ENCODE measurements around the gene HOXC6. TPM values are rescaled to one million over a fixed set of nuclear protein-coding genes. Genes with fewer than 3 reads are reported as not detected.
"Not testable (repeated sequence)": the region's sequence is repeated elsewhere in the genome, so short reads cannot be mapped to it uniquely, and the experiment has no call there.

Gene HOXC6
- total and polyA plus RNA-seq, 2 donors (not counting 3 experiments of a cell fraction or from before 2014, with no cell fraction given): 0.58 to 0.72 TPM

- FAIRE-seq: no peak
- Histone ChIP-seq H3K27me3 (ENCODE audit: control insufficient read depth in 2 of 2, insufficient read depth in 2 of 2, low read length in 2 of 2) (peaks cover 70 to 79% of the 10 kb centered on the region in 2 experiments), H4K20me1 (replicated peaks; ENCODE audit: control insufficient read depth, extremely low read depth, insufficient read depth, low read length) (no peaks in the 10 kb centered on the region), H3K27ac (ENCODE audit: insufficient read depth, low read depth, low read length) (no peak overlapping the region), H3K4me2 (ENCODE audit: insufficient read depth, low read length) (no peak overlapping the region), H3K9me3 (replicated peaks; ENCODE audit: control insufficient read depth, insufficient read depth, low read length) (no peaks in the 10 kb centered on the region), H3K4me3 (replicated peaks in 1 of 3; ENCODE audit: insufficient read depth in 1 of 3, low read depth in 1 of 3, low read length in 3 of 3) (no peak overlapping the region), H3K9ac (replicated peaks; ENCODE audit: extremely low read depth, insufficient read depth, low read length) (no peak overlapping the region), H3K36me3 (ENCODE audit: control insufficient read depth in 2 of 2, extremely low read depth in 1 of 2, insufficient read depth in 2 of 2, low read length in 2 of 2) (no peaks in the 10 kb centered on the region), H3K4me1 (ENCODE audit: control insufficient read depth, extremely low read depth, insufficient read depth, low read length) (no peaks in the 10 kb centered on the region), H3K79me2 (ENCODE audit: control insufficient read depth, insufficient read depth, low read length) (no peaks in the 10 kb centered on the region), H3K9me1 (replicated peaks; ENCODE audit: control insufficient read depth, extremely low read depth, insufficient read depth, low read length) (no peaks in the 10 kb centered on the region), H2AFZ (ENCODE audit: low read depth, low read length) (no peak overlapping the region)
- no peak for DNase-seq (ENCODE audit: low read depth, low spot score)
- ChIA-PET CTCF (interaction anchor here (0.8 to 1.7 kb wide), 4 partner anchors 9 to 35 kb away, joined by 3 to 19 read pairs (median 4); partner anchors contain the start of gene HOXC5), POLR2A (no interaction called here)
- intact Hi-C loops (cut with micrococcal nuclease) (no loop called here), dilution Hi-C loops (cut with MboI; ENCODE audit: extremely low pct_ligation_motif_present, low sequenced_read_pairs) (no loop called here)
- TF ChIP-seq POLR2A (IDR thresholded peaks at IDR 0.05; ENCODE audit: low read depth, low read length) (no peak), CTCF (IDR thresholded peaks at IDR 0.05; ENCODE audit: extremely low read depth in 1 of 2, insufficient read depth in 1 of 2, low read depth in 1 of 2, low read length in 2 of 2) (no peak), MYC (IDR thresholded peaks at IDR 0.05; ENCODE audit: low read depth, low read length) (no peak), POLR2AphosphoS5 (IDR thresholded peaks at IDR 0.05; ENCODE audit: insufficient read depth, low read depth, low read length) (no peak), MAX (IDR thresholded peaks at IDR 0.05; ENCODE audit: insufficient read depth, insufficient read length) (no peak), JUN (IDR thresholded peaks at IDR 0.05; ENCODE audit: borderline replicate concordance, insufficient read depth, insufficient read length, low read depth) (no peak), FOS (IDR thresholded peaks at IDR 0.05; ENCODE audit: borderline replicate concordance, insufficient read depth, low read length) (no peak), EZH2 (IDR thresholded peaks at IDR 0.05; ENCODE audit: borderline replicate concordance, low read depth, low read length, severe bottlenecking) (no peak), GATA2 (IDR thresholded peaks at IDR 0.05; ENCODE audit: insufficient read depth, insufficient read length, low read depth, low read length) (no peak)
- BruUV-seq (replicated peaks): no TSS peak
Measured at GRCh38 chr12:54041097-54041690, 13.0 kb downstream of the HOXC6 start.

GRCh38 chr12:54042033-54042432 lies 13.8 kb downstream of the HOXC6 start:
- dilution Hi-C loops (cut with MboI; ENCODE audit: extremely low pct_ligation_motif_present, low sequenced_read_pairs); H3K27ac ChIP-seq (ENCODE audit: insufficient read depth, low read depth, low read length); H3K9me3 ChIP-seq (replicated peaks; ENCODE audit: control insufficient read depth, insufficient read depth, low read length); DNase-seq (ENCODE audit: low read depth, low spot score); BruUV-seq (replicated peaks); H3K9ac ChIP-seq (replicated peaks; ENCODE audit: extremely low read depth, insufficient read depth, low read length); POLR2A ChIA-PET; H2AFZ ChIP-seq (ENCODE audit: low read depth, low read length); H3K79me2 ChIP-seq (ENCODE audit: control insufficient read depth, insufficient read depth, low read length); H4K20me1 ChIP-seq (replicated peaks; ENCODE audit: control insufficient read depth, extremely low read depth, insufficient read depth, low read length); H3K36me3 ChIP-seq (ENCODE audit: control insufficient read depth in 2 of 2, extremely low read depth in 1 of 2, insufficient read depth in 2 of 2, low read length in 2 of 2); H3K4me3 ChIP-seq (replicated peaks in 1 of 3; ENCODE audit: insufficient read depth in 1 of 3, low read depth in 1 of 3, low read length in 3 of 3); H3K4me1 ChIP-seq (ENCODE audit: control insufficient read depth, extremely low read depth, insufficient read depth, low read length); H3K4me2 ChIP-seq (ENCODE audit: insufficient read depth, low read length); FAIRE-seq; H3K9me1 ChIP-seq (replicated peaks; ENCODE audit: control insufficient read depth, extremely low read depth, insufficient read depth, low read length); intact Hi-C loops (cut with micrococcal nuclease): not testable (repeated sequence)
- H3K27me3 ChIP-seq (ENCODE audit: control insufficient read depth in 2 of 2, insufficient read depth in 2 of 2, low read length in 2 of 2): peaks cover 75 to 81% of the 10 kb centered on the region in 2 experiments
- CTCF ChIA-PET: interaction anchor here (1.7 kb wide), 1 partner anchor 10 kb away, joined by 19 read pairs; the partner anchor contains the start of gene HOXC5
